HL-60 (cell line): Measurements from ENCODE around the gene GRPEL2.

ENCODE experiments used
- DNase-seq, 2 experiments: peaks; one replicate each; pipeline ENCODE4 v3.0.0-alpha.2; 2010 to 2020; ENCODE audit warnings: low read depth in 1 of 2, low spot score in 1 of 2
- H3K27ac ChIP-seq: fragments of 250-450 bp; sonication (Bioruptor Pico); replicated peaks from 2 replicates; pipeline ENCODE4 v1.5.1; 2020; ENCODE audit warnings: mild to moderate bottlenecking, moderate library complexity
- H3K27me3 ChIP-seq: fragments of 250-450 bp; sonication (Bioruptor Pico); 2 replicates; pipeline ENCODE4 v1.5.1; 2021; ENCODE audit warnings: mild to moderate bottlenecking, moderate library complexity; ENCODE audit not compliant: insufficient read depth, poor library complexity, severe bottlenecking
- H3K4me3 ChIP-seq: replicated peaks from 2 replicates; pipeline ENCODE4 v1.5.1; 2011; ENCODE audit warnings: mild to moderate bottlenecking, control low read depth, low read length; ENCODE audit not compliant: insufficient read depth
- CTCF ChIP-seq: IDR thresholded peaks from one replicate; pipeline ENCODE4 v1.5.1; 2011; ENCODE audit warnings: low read length, control low read depth, inconsistent platforms; ENCODE audit not compliant: insufficient read depth
- GABPA ChIP-seq: IDR thresholded peaks from 2 replicates; pipeline ENCODE4 v1.6.1; 2012; ENCODE audit warnings: low read depth
- POLR2AphosphoS5 ChIP-seq: IDR thresholded peaks from 2 replicates; pipeline ENCODE4 v1.6.1; 2012; ENCODE audit warnings: low read depth
- REST ChIP-seq: IDR thresholded peaks from 2 replicates; pipeline ENCODE4 v1.6.1; 2012; ENCODE audit warnings: low read depth; ENCODE audit not compliant: insufficient replicate concordance
- SPI1 ChIP-seq: IDR thresholded peaks from 2 replicates; pipeline ENCODE4 v1.6.1; 2012; ENCODE audit warnings: low read depth, mild to moderate bottlenecking, borderline replicate concordance

The GRPEL2 gene

GRCh38 chr5:149363936-149364335 is 18.6 kb downstream of the GRPEL2 start:
- Histone ChIP-seq H3K27ac (peak overlapping the region; percentile 4), H3K4me3 (no peak overlapping the region), H3K27me3 (no peaks in the 10 kb centered on the region)
- TF ChIP-seq POLR2AphosphoS5 (no peak), SPI1 (no peak), CTCF (no peak), GABPA (no peak), REST (no peak)
- DNase-seq, result peak; percentile 41 to 80

- no peak for DNase-seq
- no peak for TF ChIP-seq SPI1
- no peak for TF ChIP-seq POLR2AphosphoS5
- TF ChIP-seq REST, result no peak
- no peak for TF ChIP-seq GABPA
- no peak for TF ChIP-seq CTCF
- Histone ChIP-seq H3K4me3 (no peak overlapping the region), H3K27me3 (no peaks in the 10 kb centered on the region), H3K27ac (no peak overlapping the region)
Measured at GRCh38 chr5:149364719-149365118, 19.4 kb downstream of the GRPEL2 start.

GRCh38 chr5:149365418-149365817 is 20.1 kb downstream of the GRPEL2 start:
- no peak overlapping the region for H3K4me3 ChIP-seq
- H3K27me3 ChIP-seq, result no peaks in the 10 kb centered on the region
- TF ChIP-seq CTCF, result no peak
- TF ChIP-seq SPI1, result no peak
- no peak for TF ChIP-seq GABPA
- TF ChIP-seq REST, result no peak
- no peak for TF ChIP-seq POLR2AphosphoS5
- no peak overlapping the region for H3K27ac ChIP-seq
- DNase-seq, result no peak
